ENCODE results near the gene SLK.

Gene SLK

GRCh38 chr10:103986360-103986759 is 19.4 kb downstream of the SLK start:
- Histone ChIP-seq H3K9me3 (ENCODE audit: control insufficient read depth, insufficient read depth, low read length) (no peaks in the 10 kb centered on the region), H3K4me3 (ENCODE audit: low read length) (no peak overlapping the region), H3K27me3 (ENCODE audit: control insufficient read depth, insufficient read depth, low read length) (no peaks in the 10 kb centered on the region), H3K27ac (ENCODE audit: low read length) (no peak overlapping the region), H3K4me1 (ENCODE audit: control insufficient read depth, insufficient read depth, low read length) (0 out of 2 replicates have a peak, but pooled peaks cover 1% of the 10 kb centered on the region), H3K36me3 (ENCODE audit: control insufficient read depth, insufficient read depth, low read length) (no peaks in the 10 kb centered on the region)
- no CpG with 5 or more reads among the region's 7 CpGs for WGBS (ENCODE audit: insufficient coverage, insufficient read length)
- no peak for DNase-seq (ENCODE audit: low read depth, low spot score)

- WGBS (ENCODE audit: insufficient coverage, insufficient read length): no CpG with 5 or more reads among the region's 3 CpGs
- Histone ChIP-seq H3K4me3 (ENCODE audit: low read length) (no peak overlapping the region), H3K9me3 (ENCODE audit: control insufficient read depth, insufficient read depth, low read length) (no peaks in the 10 kb centered on the region), H3K27me3 (ENCODE audit: control insufficient read depth, insufficient read depth, low read length) (no peaks in the 10 kb centered on the region), H3K4me1 (ENCODE audit: control insufficient read depth, insufficient read depth, low read length) (no peaks in the 10 kb centered on the region), H3K27ac (ENCODE audit: low read length) (no peak overlapping the region), H3K36me3 (ENCODE audit: control insufficient read depth, insufficient read depth, low read length) (no peaks in the 10 kb centered on the region)
- DNase-seq (ENCODE audit: low read depth, low spot score): no peak
Observed at GRCh38 chr10:103990121-103990520, 23.2 kb downstream of the SLK start.

DNA sequence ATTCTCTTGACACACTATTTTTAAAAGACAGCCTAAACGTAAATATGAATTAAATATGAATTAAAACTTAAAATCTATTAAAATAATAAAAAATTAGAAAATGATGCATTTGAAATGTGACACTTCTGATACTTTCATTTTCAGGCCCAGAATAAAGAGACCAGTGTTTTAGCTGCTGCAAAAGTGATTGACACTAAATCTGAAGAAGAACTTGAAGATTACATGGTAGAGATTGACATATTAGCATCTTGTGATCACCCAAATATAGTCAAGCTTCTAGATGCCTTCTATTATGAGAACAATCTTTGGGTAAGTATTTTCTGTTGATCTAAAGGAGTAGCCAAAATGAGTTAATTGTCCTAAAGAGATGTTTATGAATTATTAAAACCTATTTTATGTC is 23.6 kb downstream of the SLK start:
- Histone ChIP-seq H3K27ac (ENCODE audit: low read length) (no peak overlapping the region), H3K36me3 (ENCODE audit: control insufficient read depth, insufficient read depth, low read length) (no peaks in the 10 kb centered on the region)
- no CpG with 5 or more reads among the region's 1 CpG for WGBS (ENCODE audit: insufficient coverage, insufficient read length)

DNA sequence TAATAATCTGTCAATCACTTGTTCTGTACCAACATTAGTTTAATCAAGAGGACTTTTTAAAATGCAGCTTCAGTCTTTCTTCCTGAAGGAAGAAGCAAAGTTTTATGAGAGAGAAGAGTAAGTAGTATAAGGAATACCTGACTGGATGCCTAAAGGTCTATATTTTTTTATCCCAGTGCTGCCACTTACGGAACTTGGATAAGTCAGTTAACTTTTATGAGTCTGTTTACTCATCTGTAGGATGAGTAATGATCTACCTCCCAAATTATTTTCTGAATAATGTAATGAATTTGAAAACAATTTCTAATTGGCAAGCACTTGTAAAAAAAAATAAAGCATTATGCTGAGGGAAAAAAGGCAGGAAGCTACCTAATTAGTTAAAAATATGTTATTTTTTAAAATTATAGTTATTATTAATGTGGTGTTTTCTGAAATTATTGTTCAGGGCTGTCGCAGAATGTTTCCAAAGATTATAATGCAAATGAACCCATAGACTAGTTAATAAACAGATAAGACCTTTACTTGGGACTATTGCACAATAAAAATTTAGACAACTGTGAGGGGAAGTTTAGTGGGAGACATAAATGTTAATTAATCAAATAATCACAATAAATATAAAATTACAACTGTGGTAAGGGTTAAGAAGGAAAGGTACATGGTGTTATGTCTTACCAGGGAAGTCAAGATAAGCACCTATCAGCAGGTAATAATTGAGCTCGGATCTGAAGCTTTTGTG is 24.6 kb downstream of the SLK start:
- no CpG with 5 or more reads among the region's 3 CpGs for WGBS (ENCODE audit: insufficient coverage, insufficient read length)
- H3K36me3 ChIP-seq (ENCODE audit: control insufficient read depth, insufficient read depth, low read length): no peaks in the 10 kb centered on the region
- no peak for DNase-seq (ENCODE audit: low read depth, low spot score)
- H3K4me1 ChIP-seq (ENCODE audit: control insufficient read depth, insufficient read depth, low read length): no peaks in the 10 kb centered on the region
- no peak overlapping the region for H3K4me3 ChIP-seq (ENCODE audit: low read length)
- H3K9me3 ChIP-seq (ENCODE audit: control insufficient read depth, insufficient read depth, low read length): no peaks in the 10 kb centered on the region
- no peaks in the 10 kb centered on the region for H3K27me3 ChIP-seq (ENCODE audit: control insufficient read depth, insufficient read depth, low read length)
- no peak overlapping the region for H3K27ac ChIP-seq (ENCODE audit: low read length)

More for the DNA sequence above, 23.6 kb downstream of the SLK start:
- no peaks in the 10 kb centered on the region for H3K27me3 ChIP-seq (ENCODE audit: control insufficient read depth, insufficient read depth, low read length)
- no peak for DNase-seq (ENCODE audit: low read depth, low spot score)
- H3K4me1 ChIP-seq (ENCODE audit: control insufficient read depth, insufficient read depth, low read length): no peaks in the 10 kb centered on the region
- H3K4me3 ChIP-seq (ENCODE audit: low read length): no peak overlapping the region
- H3K9me3 ChIP-seq (ENCODE audit: control insufficient read depth, insufficient read depth, low read length): no peaks in the 10 kb centered on the region

GRCh38 chr10:103995134-103995533 is 28.2 kb downstream of the SLK start:
- H3K4me3 ChIP-seq (ENCODE audit: low read length): no peak overlapping the region
- H3K4me1 ChIP-seq (ENCODE audit: control insufficient read depth, insufficient read depth, low read length): no peaks in the 10 kb centered on the region
- no peak for DNase-seq (ENCODE audit: low read depth, low spot score)
- H3K27me3 ChIP-seq (ENCODE audit: control insufficient read depth, insufficient read depth, low read length): no peaks in the 10 kb centered on the region
- H3K9me3 ChIP-seq (ENCODE audit: control insufficient read depth, insufficient read depth, low read length): no peaks in the 10 kb centered on the region
- H3K27ac ChIP-seq (ENCODE audit: low read length): no peak overlapping the region
- WGBS (ENCODE audit: insufficient coverage, insufficient read length): no CpG with 5 or more reads among the region's 1 CpG
- H3K36me3 ChIP-seq (ENCODE audit: control insufficient read depth, insufficient read depth, low read length): no peaks in the 10 kb centered on the region

- Histone ChIP-seq H3K27ac (ENCODE audit: low read length) (no peak overlapping the region), H3K4me3 (ENCODE audit: low read length) (no peak overlapping the region), H3K36me3 (ENCODE audit: control insufficient read depth, insufficient read depth, low read length) (no peaks in the 10 kb centered on the region; the same call in 1 of the 2 replicates), H3K4me1 (ENCODE audit: control insufficient read depth, insufficient read depth, low read length) (no peaks in the 10 kb centered on the region), H3K27me3 (ENCODE audit: control insufficient read depth, insufficient read depth, low read length) (no peaks in the 10 kb centered on the region), H3K9me3 (ENCODE audit: control insufficient read depth, insufficient read depth, low read length) (no peaks in the 10 kb centered on the region)
- no peak for DNase-seq (ENCODE audit: low read depth, low spot score)
- no CpG with 5 or more reads among the region's 2 CpGs for WGBS (ENCODE audit: insufficient coverage, insufficient read length)
Observed at GRCh38 chr10:103998805-103999204, 31.9 kb downstream of the SLK start.

GRCh38 chr10:104002911-104003310 is 36.0 kb downstream of the SLK start:
- H3K4me1 ChIP-seq (ENCODE audit: control insufficient read depth, insufficient read depth, low read length): no peaks in the 10 kb centered on the region
- WGBS (ENCODE audit: insufficient coverage, insufficient read length): no CpG with 5 or more reads among the region's 1 CpG
- H3K9me3 ChIP-seq (ENCODE audit: control insufficient read depth, insufficient read depth, low read length): no peaks in the 10 kb centered on the region
- no peak overlapping the region for H3K4me3 ChIP-seq (ENCODE audit: low read length)
- H3K27me3 ChIP-seq (ENCODE audit: control insufficient read depth, insufficient read depth, low read length): no peaks in the 10 kb centered on the region
- no peak overlapping the region for H3K27ac ChIP-seq (ENCODE audit: low read length)
- no peak for DNase-seq (ENCODE audit: low read depth, low spot score)
- H3K36me3 ChIP-seq (ENCODE audit: control insufficient read depth, insufficient read depth, low read length): no peaks in the 10 kb centered on the region; the same call in 1 of the 2 replicates

- 100% methylated on average over 1 of the region's 8 CpGs for WGBS (ENCODE audit: insufficient coverage, insufficient read length)
- Histone ChIP-seq H3K4me1 (ENCODE audit: control insufficient read depth, insufficient read depth, low read length) (no peaks in the 10 kb centered on the region), H3K27ac (ENCODE audit: low read length) (no peak overlapping the region), H3K27me3 (ENCODE audit: control insufficient read depth, insufficient read depth, low read length) (no peaks in the 10 kb centered on the region), H3K36me3 (ENCODE audit: control insufficient read depth, insufficient read depth, low read length) (no peaks in the 10 kb centered on the region; the same call in 1 of the 2 replicates), H3K4me3 (ENCODE audit: low read length) (no peak overlapping the region), H3K9me3 (ENCODE audit: control insufficient read depth, insufficient read depth, low read length) (no peaks in the 10 kb centered on the region)
- no peak for DNase-seq (ENCODE audit: low read depth, low spot score)
Observed at GRCh38 chr10:104005172-104005863, 38.4 kb downstream of the SLK start.

- no CpG with 5 or more reads among the region's 2 CpGs for WGBS (ENCODE audit: insufficient coverage, insufficient read length)
- Histone ChIP-seq H3K36me3 (ENCODE audit: control insufficient read depth, insufficient read depth, low read length) (no peaks in the 10 kb centered on the region), H3K9me3 (ENCODE audit: control insufficient read depth, insufficient read depth, low read length) (no peaks in the 10 kb centered on the region), H3K27ac (ENCODE audit: low read length) (no peak overlapping the region), H3K27me3 (ENCODE audit: control insufficient read depth, insufficient read depth, low read length) (no peaks in the 10 kb centered on the region), H3K4me3 (ENCODE audit: low read length) (no peak overlapping the region), H3K4me1 (ENCODE audit: control insufficient read depth, insufficient read depth, low read length) (0 out of 2 replicates have a peak, but pooled peaks cover 2% of the 10 kb centered on the region)
- no peak for DNase-seq (ENCODE audit: low read depth, low spot score)
Observed at GRCh38 chr10:104011904-104012303, 45.0 kb downstream of the SLK start.

GRCh38 chr10:104013489-104013888 is 46.5 kb downstream of the SLK start:
- Histone ChIP-seq H3K4me1 (ENCODE audit: control insufficient read depth, insufficient read depth, low read length) (0 out of 2 replicates have a peak, but pooled peaks cover 2% of the 10 kb centered on the region), H3K4me3 (ENCODE audit: low read length) (no peak overlapping the region), H3K9me3 (ENCODE audit: control insufficient read depth, insufficient read depth, low read length) (no peaks in the 10 kb centered on the region), H3K27me3 (ENCODE audit: control insufficient read depth, insufficient read depth, low read length) (no peaks in the 10 kb centered on the region), H3K27ac (ENCODE audit: low read length) (no peak overlapping the region), H3K36me3 (ENCODE audit: control insufficient read depth, insufficient read depth, low read length) (no peaks in the 10 kb centered on the region)
- no CpG with 5 or more reads among the region's 4 CpGs for WGBS (ENCODE audit: insufficient coverage, insufficient read length)
- DNase-seq (ENCODE audit: low read depth, low spot score): no peak

Measured in iPS DF 6.9 (cell line).